K562 (cell line): Measurements from ENCODE around the gene MAP4K4. TPM values are rescaled to one million over a fixed set of nuclear protein-coding genes. Genes with fewer than 3 reads are reported as not detected.

ENCODE experiments used
- ATAC-seq: fragments of 200-7000 bp; cut with Tn5 transposase; 3 replicates; pipeline ENCODE4 v1.9.1; 2020; ENCODE audit warnings: moderate library complexity
- BruUV-seq: library from RNA; stranded (reverse); fragments of 400-500 nt; replicated peaks from 2 replicates; lab custom pipeline; 2021; lab: Mats Ljungman, UMichigan
- CTCF ChIA-PET: fragments of 300-600 bp; formaldehyde crosslinking; extraction: SDS; loops from one replicate; lab custom pipeline; 2021; ENCODE audit warnings: low intra/inter-chr PET ratio; lab: Yijun Ruan, JAX
- POLR2A ChIA-PET: fragments of 300-600, 350-650 bp; sonication (Branson Sonifier 250); formaldehyde crosslinking; extraction: SDS; loops from one replicate; lab custom pipeline; 2021; ENCODE audit warnings: antibody characterized with exemption, inconsistent platforms; lab: Yijun Ruan, JAX
- DNase-seq, 4 experiments: peaks; one replicate each; pipeline versions ENCODE4 v3.0.0 to v3.0.0-alpha.2; 2011 to 2018; ENCODE audit warnings: low spot score in 3 of 4, mixed read lengths in 3 of 4; ENCODE audit errors: extremely low read depth in 1 of 4
- FAIRE-seq: peaks from 2 replicates; lab custom pipeline; 2011; peaks lifted over from hg19 to GRCh38; lab: Jason Lieb, UNC
- H2AFZ ChIP-seq: 2 replicates; pipeline ENCODE4 v1.6.0; 2011; ENCODE audit warnings: low read depth, low read length, control low read depth, inconsistent platforms
- H3K27ac ChIP-seq: fragments of 200-600 bp; 3 replicates; pipeline ENCODE4 v1.8.0; 2011; ENCODE audit warnings: low read depth, mild to moderate bottlenecking, control low read depth, inconsistent platforms, low read length, moderate library complexity, mixed read lengths; ENCODE audit errors: extremely low read depth
- H3K27me3 ChIP-seq, 2 experiments: fragments of 300-600 bp in 1 of 2; 2 replicates in 1 of 2; 3 replicates in 1 of 2; pipeline versions ENCODE4 v1.6.0 to v1.8.0; 2011; ENCODE audit warnings: inconsistent platforms in 2 of 2, low read length in 2 of 2, mild to moderate bottlenecking in 1 of 2, mixed read lengths in 1 of 2, moderate library complexity in 1 of 2; ENCODE audit not compliant: control insufficient read depth in 2 of 2, insufficient read depth in 2 of 2
- H3K36me3 ChIP-seq: fragments of 300-600 bp; 3 replicates; pipeline ENCODE4 v1.8.0; 2011; ENCODE audit warnings: mild to moderate bottlenecking, low read length, inconsistent platforms; ENCODE audit not compliant: control insufficient read depth, insufficient read depth
- H3K4me1 ChIP-seq, 2 experiments: fragments of 200-600 bp in 1 of 2; replicated peaks in 1 of 2; 2 replicates in 1 of 2; 3 replicates in 1 of 2; pipeline versions ENCODE4 v1.5.1 to v1.8.0; 2011; ENCODE audit warnings: inconsistent platforms in 2 of 2, low read length in 2 of 2, mild to moderate bottlenecking in 1 of 2, mixed read lengths in 1 of 2, moderate library complexity in 1 of 2; ENCODE audit not compliant: control insufficient read depth in 2 of 2, insufficient read depth in 2 of 2
- H3K4me2 ChIP-seq: 2 replicates; pipeline ENCODE4 v1.6.1; 2011; ENCODE audit warnings: low read length, control low read depth, inconsistent platforms, mixed read lengths; ENCODE audit not compliant: insufficient read depth
- H3K4me3 ChIP-seq: fragments of 200-600 bp; sonication (generic), shearing (Covaris generic); 2 replicates; pipeline ENCODE4 v1.5.1; 2016; ENCODE audit warnings: control low read depth, inconsistent platforms
- H3K79me2 ChIP-seq: fragments of 200-600 bp; 3 replicates; pipeline ENCODE4 v1.8.0; 2011; ENCODE audit warnings: low read length, inconsistent platforms; ENCODE audit not compliant: control insufficient read depth, insufficient read depth
- H3K9ac ChIP-seq, 2 experiments: 2 replicates each; pipeline versions ENCODE4 v1.6.0 to v1.6.1; 2011; ENCODE audit warnings: low read depth in 2 of 2, low read length in 2 of 2, control low read depth in 1 of 2, inconsistent platforms in 1 of 2, mild to moderate bottlenecking in 1 of 2, mixed read lengths in 1 of 2; ENCODE audit not compliant: insufficient read depth in 1 of 2
- H3K9me1 ChIP-seq: one replicate; pipeline ENCODE4 v1.6.0; 2011; ENCODE audit warnings: inconsistent platforms, mild to moderate bottlenecking, low read length, moderate library complexity; ENCODE audit not compliant: control insufficient read depth, insufficient read depth
- H3K9me3 ChIP-seq: replicated peaks from 2 replicates; pipeline ENCODE4 v1.5.1; 2011; ENCODE audit warnings: low read depth, low read length, inconsistent platforms; ENCODE audit not compliant: control insufficient read depth, insufficient read depth
- H4K20me1 ChIP-seq: replicated peaks from 2 replicates; pipeline ENCODE4 v1.6.1; 2011; ENCODE audit warnings: low read length, inconsistent platforms, mixed read lengths; ENCODE audit not compliant: control insufficient read depth, insufficient read depth
- CAMTA2 ChIP-seq: fragments of 250-450 bp; sonication (Bioruptor Pico); conservative IDR thresholded peaks from 2 replicates; pipeline ENCODE4 v1.5.1; 2022
- CBFA2T2 ChIP-seq: fragments of 450-650 bp; conservative IDR thresholded peaks from 2 replicates; pipeline ENCODE4 v1.6.1; 2017; ENCODE audit warnings: mild to moderate bottlenecking
- DNMT1 ChIP-seq: fragments of 450-650 bp; IDR thresholded peaks from 2 replicates; pipeline ENCODE4 v1.6.1; 2016; ENCODE audit warnings: antibody characterized with exemption, mild to moderate bottlenecking
- MCM7 ChIP-seq, 2 experiments: fragments of 450-650 bp; IDR thresholded peaks; 2 replicates each; pipeline ENCODE4 v1.6.1; 2016 to 2018
- NR2F6 ChIP-seq: fragments of 450-650 bp; formaldehyde crosslinking; IDR thresholded peaks from 2 replicates; pipeline ENCODE4 v1.4.0; 2020; ENCODE audit warnings: mild to moderate bottlenecking
- PML ChIP-seq: IDR thresholded peaks from 2 replicates; pipeline ENCODE4 v1.6.1; 2012; ENCODE audit warnings: low read length, inconsistent platforms
- PRMT5 ChIP-seq: sonication (generic); formaldehyde crosslinking; IDR thresholded peaks from 2 replicates; pipeline ENCODE4 v1.5.0; 2020; ENCODE audit warnings: missing genetic modification reagents
- RUNX1 ChIP-seq: sonication (generic); IDR thresholded peaks from 2 replicates; pipeline ENCODE4 v1.6.1; 2016; ENCODE audit warnings: antibody characterized with exemption, low read depth
- SMARCE1 ChIP-seq: fragments of 450-650 bp; IDR thresholded peaks from 2 replicates; pipeline ENCODE4 v1.7.1; 2016; ENCODE audit warnings: mild to moderate bottlenecking
- WGBS: fragments of 100-300 bp; shearing (Covaris generic); methylation state at CpG from one replicate; pipeline ENCODE4 v1.1.6; 2016; ENCODE audit warnings: low coverage, mixed read lengths; ENCODE audit not compliant: insufficient coverage; ENCODE audit errors: missing lambda C conversion rate; 5-methylcytosine and 5-hydroxymethylcytosine counted together
- in situ Hi-C: fragments of 300-500 bp; cut with MboI; formaldehyde crosslinking; loops from 4 replicates; pipeline ENCODE4 v1.15.0; 2018; ENCODE audit warnings: inconsistent platforms, mixed read lengths
- intact Hi-C: fragments of 100-400 bp; cut with micrococcal nuclease; formaldehyde crosslinking; loops from 2 replicates; pipeline ENCODE4 v1.14.2; 2022
- polyA plus RNA-seq, 8 experiments: library from polyadenylated mRNA; depleted of rRNA in 4 of 8; stranded (reverse) in 5 of 8; unstranded in 3 of 8; fragments of >200 nt; fragmentation: Nextera tagmentation in 2 of 8; fragmentation: Illumina TruSeq in 1 of 8; extraction: Ambion mirVana in 2 of 8; extraction: Trizol in 1 of 8; gene quantifications; 2 replicates each; pipeline versions ENCODE4 v1.2.1 to v1.2.3, GENCODE V29; 2011 to 2014; ENCODE audit warnings: inconsistent platforms in 1 of 8, missing spikeins in 1 of 8
- total RNA-seq, 7 experiments: library from RNA; depleted of rRNA in 6 of 7; stranded (reverse); fragments of >200 nt in 6 of 7; fragmentation: Illumina TruSeq in 2 of 7; extraction: Trizol in 2 of 7; gene quantifications; 2 replicates each; pipeline versions ENCODE4 v1.2.1 to v1.2.3, GENCODE V29; 2011 to 2021; ENCODE audit warnings: low replicate concordance in 1 of 7
- TF ChIP-seq, protein P1 (sequence below): fragments of 450-650 bp; formaldehyde crosslinking; IDR thresholded peaks from 2 replicates; pipeline ENCODE4 v1.4.0; 2020; ENCODE audit warnings: mild to moderate bottlenecking
- TF ChIP-seq, protein P2 (sequence below): IDR thresholded peaks from 2 replicates; pipeline ENCODE4 v1.6.1; 2011; ENCODE audit warnings: borderline replicate concordance, low read depth, mild to moderate bottlenecking, moderate library complexity, low read length; ENCODE audit not compliant: insufficient read depth, poor library complexity, severe bottlenecking

MAP4K4 gene
- total and polyA plus RNA-seq, 9 of the 15 experiments (the other 6 are each of a cell fraction or from before 2014, with no cell fraction given), result 7.6 to 76.4 (median 50.6) TPM

DNA sequence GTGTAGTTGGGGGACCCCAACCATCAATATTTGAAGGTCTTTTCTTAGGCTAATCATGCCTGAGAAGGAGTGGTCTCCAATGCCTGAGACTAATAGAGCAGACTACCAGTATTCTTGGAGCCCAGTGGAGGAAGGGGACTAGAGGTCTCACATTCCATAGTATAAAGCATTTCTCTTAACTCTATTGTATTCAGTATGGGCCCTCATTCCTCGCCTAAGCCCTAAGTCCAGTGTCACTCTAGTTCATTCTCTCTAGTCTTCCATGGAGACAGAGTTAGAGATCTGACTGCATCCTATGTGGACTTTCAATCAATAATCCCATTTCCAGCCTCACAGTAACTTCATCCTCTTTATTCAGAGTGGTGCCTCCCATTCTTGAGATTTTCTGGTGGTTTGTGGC lies 29.7 kb upstream of the MAP4K4 start:
- in situ Hi-C loops (no loop called here), intact Hi-C loops (no loop called here)
- Histone ChIP-seq H3K27me3 (no peaks in the 10 kb centered on the region), H4K20me1 (no peaks in the 10 kb centered on the region), H2AFZ (no peak overlapping the region), H3K4me2 (no peak overlapping the region), H3K27ac (no peak overlapping the region), H3K9me1 (no peaks in the 10 kb centered on the region), H3K9ac (no peak overlapping the region), H3K9me3 (peaks cover 4% of the 10 kb centered on the region; the same call in 1 of the 2 replicates), H3K36me3 (no peaks in the 10 kb centered on the region), H3K79me2 (no peaks in the 10 kb centered on the region), H3K4me1 (no peaks in the 10 kb centered on the region; a peak in 1 of 5 replicates), H3K4me3 (no peak overlapping the region)
- DNase-seq (no peak), ATAC-seq (no peak), FAIRE-seq (no peak)
- 8% methylated on average over 1 of the region's 1 CpG for WGBS
- ChIA-PET POLR2A (no interaction called here), CTCF (no interaction called here)
- no TSS peak for BruUV-seq
- TF ChIP-seq DNMT1 (no peak), CAMTA2 (CRISPR knock-in tag) (no peak), NR2F6 (CRISPR knock-in tag) (no peak), SMARCE1 (no peak), PRMT5 (CRISPR knock-in tag) (no peak), RUNX1 (no peak), PML (no peak), CBFA2T2 (no peak), MCM7 (IDR thresholded peaks at IDR 0.05) (no peak)
- TF ChIP-seq, protein P1, sequence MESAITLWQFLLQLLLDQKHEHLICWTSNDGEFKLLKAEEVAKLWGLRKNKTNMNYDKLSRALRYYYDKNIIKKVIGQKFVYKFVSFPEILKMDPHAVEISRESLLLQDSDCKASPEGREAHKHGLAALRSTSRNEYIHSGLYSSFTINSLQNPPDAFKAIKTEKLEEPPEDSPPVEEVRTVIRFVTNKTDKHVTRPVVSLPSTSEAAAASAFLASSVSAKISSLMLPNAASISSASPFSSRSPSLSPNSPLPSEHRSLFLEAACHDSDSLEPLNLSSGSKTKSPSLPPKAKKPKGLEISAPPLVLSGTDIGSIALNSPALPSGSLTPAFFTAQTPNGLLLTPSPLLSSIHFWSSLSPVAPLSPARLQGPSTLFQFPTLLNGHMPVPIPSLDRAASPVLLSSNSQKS (CRISPR knock-in tag), result no peak
- TF ChIP-seq, protein P2, sequence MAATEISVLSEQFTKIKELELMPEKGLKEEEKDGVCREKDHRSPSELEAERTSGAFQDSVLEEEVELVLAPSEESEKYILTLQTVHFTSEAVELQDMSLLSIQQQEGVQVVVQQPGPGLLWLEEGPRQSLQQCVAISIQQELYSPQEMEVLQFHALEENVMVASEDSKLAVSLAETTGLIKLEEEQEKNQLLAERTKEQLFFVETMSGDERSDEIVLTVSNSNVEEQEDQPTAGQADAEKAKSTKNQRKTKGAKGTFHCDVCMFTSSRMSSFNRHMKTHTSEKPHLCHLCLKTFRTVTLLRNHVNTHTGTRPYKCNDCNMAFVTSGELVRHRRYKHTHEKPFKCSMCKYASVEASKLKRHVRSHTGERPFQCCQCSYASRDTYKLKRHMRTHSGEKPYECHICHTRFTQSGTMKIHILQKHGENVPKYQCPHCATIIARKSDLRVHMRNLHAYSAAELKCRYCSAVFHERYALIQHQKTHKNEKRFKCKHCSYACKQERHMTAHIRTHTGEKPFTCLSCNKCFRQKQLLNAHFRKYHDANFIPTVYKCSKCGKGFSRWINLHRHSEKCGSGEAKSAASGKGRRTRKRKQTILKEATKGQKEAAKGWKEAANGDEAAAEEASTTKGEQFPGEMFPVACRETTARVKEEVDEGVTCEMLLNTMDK, result no peak
- TF ChIP-seq, all 486 proteins: peak for 0
